Measurements from ENCODE around the gene CDRT4.

Gene CDRT4

DNA sequence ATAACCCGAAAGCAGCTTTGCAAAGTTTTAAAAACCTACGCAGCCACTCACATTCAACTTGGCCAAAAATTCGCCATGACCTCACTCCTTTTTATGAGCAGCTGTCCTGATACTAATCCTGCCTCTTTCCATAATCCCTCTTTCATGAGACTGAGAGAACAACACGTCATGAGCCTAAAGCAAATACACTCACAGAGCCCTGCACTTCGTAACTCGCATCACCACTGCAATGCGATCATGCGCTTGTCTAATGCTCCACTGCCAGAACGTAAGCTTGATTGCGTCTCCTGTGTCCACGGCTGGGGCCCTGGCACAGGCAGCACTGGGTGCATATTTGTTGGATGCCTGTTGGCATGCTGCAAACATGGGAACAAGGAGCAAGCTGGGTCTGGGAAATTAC is 36.2 kb downstream of the CDRT4 start:
- FAIRE-seq = no peak

DNA sequence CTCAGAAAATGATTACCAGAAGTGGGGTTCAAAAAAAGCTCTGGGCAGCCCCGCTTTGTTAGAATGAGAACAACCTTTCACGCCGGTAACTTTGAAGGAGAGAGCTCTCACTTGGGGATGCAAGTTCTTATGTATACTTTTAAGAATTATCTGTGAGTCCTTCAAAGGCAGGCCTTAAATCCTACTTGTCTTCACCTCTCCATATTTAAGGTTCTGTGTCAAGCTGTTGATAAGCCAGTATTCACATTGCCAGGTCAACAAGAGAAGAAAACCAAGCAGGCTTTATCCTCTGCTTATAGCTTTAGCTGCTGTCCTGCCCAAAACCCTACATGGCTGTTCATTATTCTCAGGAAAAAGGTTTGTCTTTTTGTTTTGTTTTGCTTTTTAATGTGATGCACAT is 42.9 kb downstream of the CDRT4 start:
- no peak for FAIRE-seq

DNA sequence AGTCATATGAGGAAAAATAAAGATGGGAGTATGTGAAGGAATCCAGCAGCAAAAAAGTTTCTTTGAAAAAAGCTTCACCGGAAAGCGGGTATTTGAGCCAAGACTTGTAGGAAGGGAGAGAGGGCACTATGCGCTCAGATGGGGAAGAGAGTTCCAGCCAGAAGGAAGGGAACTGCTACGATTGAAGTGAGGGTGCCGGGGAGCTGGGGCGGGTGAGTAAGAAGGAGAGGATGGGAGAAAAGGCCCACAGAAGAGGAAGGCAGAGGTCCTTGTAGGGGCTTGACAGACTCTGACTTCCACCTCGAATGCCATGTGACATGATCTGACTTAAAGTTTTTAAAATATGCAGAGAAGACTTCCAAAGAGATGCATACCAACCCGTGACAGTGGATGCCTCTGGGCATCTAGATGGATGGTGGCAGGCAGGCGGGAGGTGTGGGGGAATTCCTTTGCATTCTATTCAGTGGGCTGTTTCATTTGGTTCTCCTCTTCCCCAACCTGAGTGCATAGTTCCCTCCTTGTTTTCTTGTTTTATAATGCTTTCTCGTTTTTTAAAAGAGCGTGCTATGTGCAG is 44.9 kb downstream of the CDRT4 start:
- FAIRE-seq = no peak

DNA sequence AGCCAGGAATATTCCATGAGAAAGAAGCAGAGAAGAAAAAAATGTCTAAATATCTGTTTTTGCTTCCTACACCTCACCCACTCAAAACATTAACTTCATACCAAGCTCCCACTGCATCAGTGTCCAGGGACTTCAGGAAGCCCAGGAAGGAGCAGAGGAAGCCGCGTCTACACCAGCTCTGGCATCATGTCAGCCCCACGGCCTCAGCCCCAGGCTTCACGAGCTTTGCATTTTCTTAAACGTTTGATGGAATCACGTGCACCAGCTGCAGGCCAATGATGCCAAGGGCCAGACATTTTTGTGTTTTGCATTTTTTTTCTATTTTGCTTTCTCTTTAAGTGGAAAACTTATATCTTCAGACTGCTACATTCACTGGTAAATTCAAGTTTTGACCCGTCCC is 48.6 kb downstream of the CDRT4 start:
- no peak for FAIRE-seq

DNA sequence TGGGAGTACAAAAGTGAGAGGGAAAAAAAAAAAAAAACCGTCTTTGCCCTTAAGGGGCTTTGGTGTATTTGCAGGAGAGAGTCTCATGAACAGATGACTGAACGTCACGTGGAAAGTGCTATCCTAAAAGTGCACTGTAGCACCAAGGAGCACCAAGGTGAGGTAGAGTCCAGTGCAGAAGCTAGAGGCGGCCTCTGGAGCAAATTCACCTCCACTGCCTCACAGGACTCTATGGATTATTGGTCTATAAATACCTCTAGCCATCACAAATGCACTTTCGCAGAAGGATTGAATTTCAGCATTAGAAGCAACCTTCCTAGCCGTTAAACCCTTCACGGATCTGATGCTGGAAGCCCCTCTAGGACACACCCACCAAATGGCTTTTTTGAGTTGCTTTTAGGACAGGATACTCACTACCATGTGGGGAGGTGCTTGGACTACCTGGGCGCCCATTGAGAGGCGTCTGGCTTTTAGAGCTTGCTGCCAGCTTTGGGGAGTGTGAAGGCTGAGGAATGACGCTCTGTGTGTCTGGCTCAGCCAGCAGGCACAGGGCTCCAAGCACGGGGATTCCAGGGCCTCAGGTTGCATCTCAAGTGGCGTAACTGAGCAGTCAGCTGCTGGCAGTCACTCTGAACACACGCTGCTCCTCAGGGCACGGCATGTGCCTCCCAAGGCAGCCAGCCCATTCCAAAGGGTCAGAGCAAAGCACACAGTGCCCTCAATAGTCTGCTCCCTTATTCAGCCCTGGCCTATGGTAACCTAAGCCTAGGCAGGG is 52.7 kb downstream of the CDRT4 start:
- no peak for FAIRE-seq

DNA sequence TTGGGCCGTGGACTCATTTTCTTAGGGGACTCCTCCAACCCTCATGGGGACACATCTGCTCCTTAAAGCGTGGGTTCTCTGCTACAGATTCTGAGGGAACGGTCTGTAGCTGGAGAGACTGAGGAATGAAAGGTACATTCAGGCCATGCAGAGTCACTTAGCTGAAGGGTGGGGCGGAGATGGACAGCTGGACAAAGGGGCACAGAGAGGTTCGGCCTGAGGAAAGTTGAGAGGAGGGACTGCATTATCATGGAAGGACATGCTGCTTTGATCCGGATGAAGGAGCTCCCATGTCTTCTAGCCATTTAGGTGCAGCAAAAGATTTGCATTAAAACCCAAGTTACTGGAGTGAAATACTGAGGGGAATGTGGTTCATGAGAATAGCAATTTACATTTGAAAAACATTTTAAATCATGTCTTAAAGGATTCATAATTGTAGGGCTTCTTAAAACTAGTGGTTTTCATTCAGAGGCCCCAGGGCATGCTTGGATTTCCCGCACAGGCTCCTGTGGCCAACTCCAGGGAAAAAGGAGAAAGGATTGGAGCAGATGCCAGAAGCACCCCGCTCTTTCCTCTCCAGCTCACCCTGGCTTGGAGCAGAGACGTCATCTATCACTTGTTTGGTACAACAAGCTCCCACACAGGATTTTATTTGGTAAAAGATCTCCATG is 54.2 kb downstream of the CDRT4 start:
- FAIRE-seq = no peak

DNA sequence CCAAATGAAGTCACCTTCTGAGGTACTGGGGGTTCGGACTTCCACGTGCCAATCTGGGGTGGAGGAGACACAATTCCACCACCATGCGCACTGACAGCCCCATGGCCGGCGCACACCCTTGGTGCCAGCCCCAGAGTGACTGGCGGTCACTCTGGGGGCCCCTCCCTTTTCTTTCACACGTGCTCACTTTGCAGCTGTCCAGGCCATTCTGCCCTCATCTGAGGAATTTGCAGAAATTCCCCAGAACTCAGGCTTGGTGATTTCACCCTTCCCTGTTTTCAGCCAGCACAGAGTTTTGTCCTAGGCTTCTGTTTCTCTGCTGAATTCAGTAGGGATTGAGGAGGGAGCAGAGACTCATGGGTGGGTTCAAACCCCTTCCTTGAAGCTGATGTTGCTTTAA is 54.8 kb downstream of the CDRT4 start:
- no peak for FAIRE-seq

DNA sequence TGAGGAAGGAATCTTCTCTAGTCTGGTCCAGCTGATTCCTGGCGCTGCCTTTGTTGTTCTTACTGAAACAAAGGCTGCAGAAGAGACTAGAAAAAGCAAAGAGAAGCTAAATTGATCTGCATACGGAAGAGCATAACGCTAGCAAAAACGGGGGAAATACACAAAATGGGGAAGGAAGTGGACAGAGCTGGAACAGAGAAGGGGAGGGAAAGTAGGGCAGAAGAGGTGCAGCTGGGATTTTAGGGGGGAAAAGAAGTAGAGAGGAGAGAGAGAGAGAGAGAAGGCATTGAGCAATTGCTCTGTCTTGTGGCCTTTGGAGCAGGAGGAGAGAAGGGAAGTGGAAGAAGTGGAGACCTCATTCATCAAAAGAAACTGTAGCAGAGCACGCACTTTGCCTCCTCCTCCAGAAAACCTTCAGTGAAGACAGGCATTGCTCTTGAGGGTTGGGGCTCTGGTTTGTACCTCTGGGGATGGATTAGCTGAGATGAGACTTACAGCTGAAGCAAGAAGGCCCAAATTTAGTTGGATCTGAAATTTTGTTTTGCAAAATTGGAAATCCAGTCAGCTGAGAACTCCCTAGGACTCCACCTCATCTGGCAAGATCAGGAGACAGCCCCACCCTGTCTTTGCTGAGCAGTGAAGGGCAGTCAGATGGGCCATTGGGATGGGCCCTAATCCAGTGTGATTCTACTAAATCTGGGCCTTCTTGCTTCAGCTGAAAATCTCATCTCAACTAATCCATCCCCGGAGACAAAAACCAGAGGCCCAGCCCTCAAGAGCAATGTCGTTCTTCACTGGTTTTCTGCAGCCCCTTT is 55.8 kb downstream of the CDRT4 start:
- no peak for FAIRE-seq

DNA sequence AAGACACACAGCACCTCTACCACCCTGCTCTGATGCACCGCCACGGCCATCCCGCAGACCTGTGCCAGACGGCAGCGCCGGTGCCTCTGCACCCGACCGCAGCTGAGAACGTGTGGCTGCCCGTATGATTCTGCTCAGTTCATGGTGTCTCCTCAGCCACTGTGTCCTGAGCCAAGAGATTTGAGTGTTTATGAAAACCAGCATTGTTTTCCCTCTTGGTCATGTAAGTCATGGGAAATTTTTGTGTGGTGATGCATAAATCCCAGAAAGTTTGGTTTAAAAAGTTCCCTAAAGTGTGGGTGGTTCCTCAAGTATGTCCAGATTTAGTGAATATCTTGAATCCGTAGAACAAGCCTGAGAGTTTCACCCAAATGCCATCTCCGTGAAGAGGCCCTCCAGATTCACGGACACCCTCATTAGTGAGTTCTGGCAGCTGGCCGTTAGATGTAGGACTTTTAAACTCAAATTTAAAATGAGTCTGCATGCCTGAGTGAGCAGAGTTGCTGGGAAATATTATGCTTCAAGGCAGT is 57.6 kb downstream of the CDRT4 start:
- FAIRE-seq = no peak

DNA sequence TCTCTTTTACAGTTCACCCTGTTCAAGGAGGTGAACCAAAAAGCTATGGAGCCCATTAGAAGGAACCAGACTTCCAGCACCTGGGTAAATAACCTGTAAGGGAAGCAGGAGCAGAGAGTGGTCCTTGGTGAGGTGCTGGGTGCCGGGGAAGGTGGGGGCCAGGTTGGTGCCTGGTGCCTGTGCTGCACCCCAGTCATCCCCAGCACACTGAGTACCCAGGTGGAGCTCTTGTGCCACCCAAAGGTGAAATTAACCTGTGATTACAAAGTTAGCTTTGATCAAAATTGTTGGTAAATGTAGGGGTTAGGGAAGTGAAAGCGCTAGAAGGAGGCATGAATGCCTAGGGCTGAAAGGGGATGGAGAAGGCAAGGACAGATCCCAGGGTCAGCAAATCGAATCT is 58.6 kb downstream of the CDRT4 start:
- no peak for FAIRE-seq

DNA sequence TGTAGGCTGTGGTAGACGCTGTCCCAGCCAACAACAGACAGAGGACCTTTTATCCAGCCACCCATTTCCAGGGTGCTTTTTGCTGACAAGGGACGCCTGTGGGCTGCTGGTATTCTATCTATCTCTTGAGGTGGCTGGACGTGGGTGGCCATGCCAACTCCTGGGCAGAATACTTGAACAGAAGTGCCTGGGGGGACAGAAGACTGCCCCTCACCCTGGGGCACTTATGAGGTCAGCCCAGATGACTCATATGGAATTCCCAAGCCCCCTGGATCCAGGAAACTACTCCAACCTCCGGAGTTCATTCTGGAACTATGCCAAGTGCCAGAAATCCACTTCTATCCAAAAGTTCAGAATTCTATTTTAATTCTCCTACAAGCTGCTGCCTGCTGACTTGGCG is 61.3 kb downstream of the CDRT4 start:
- FAIRE-seq = no peak

DNA sequence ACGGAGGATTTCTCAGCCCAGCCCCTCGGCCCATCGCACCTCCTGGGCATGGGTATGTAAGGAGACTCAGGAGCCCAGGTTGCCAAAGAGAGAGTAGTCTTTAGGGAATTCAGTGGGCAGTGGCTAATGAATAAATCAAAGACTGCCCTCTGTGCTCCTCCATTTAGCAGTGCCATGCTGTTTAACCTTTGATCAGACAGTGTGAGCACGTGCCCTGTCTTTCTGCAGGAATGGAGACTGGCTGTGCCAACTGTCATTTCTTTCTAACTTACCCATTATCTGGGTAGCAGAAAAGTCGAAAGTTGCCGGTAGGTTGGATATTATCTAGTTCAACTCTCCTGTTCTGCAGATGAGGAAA is 62.4 kb downstream of the CDRT4 start:
- FAIRE-seq = no peak

DNA sequence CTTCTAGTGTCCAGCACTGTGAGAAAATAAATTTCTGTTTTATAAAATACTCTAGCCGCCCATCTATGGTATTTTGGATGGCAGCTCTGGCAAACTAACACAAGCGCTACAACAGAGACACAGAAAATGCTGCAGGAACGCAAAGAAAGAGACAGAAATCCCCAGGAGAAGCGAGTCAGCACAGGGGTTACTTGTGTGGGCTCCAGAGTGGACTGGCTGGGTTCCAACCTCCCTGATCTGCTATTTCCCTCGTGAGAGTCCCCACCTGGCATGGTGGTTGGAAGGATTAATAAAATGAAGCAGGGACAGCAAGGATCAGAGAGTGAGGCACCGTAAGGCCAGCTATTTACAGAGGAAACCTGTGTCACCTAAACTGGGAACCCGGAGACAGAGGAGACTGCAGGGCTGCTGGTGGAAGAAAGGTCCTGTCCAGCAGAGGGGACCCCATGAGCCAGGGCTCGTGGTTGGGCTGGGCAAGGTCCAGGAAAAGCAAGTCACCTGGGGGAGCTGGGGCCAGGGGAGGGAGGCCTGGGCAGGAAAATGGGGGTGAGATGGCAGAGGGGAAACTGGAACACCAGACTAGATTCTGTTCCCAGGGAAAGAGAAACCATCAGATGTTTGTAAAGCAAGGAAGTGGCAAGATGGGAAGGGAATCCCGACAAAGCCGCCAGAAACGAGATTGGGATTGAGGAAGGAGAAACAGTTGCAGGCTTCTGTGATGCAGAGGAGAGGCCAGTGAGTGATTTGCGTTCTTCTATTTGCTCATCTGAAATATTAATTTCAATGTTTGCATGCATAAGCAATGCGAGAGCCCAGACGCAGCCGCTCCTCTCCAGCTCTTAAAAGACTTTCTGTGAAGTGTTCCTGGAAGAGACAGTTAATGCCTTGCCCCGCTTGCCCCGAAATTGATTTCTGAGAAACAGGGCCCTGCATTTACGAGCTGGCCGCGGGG is 63.0 kb downstream of the CDRT4 start:
- FAIRE-seq = no peak

DNA sequence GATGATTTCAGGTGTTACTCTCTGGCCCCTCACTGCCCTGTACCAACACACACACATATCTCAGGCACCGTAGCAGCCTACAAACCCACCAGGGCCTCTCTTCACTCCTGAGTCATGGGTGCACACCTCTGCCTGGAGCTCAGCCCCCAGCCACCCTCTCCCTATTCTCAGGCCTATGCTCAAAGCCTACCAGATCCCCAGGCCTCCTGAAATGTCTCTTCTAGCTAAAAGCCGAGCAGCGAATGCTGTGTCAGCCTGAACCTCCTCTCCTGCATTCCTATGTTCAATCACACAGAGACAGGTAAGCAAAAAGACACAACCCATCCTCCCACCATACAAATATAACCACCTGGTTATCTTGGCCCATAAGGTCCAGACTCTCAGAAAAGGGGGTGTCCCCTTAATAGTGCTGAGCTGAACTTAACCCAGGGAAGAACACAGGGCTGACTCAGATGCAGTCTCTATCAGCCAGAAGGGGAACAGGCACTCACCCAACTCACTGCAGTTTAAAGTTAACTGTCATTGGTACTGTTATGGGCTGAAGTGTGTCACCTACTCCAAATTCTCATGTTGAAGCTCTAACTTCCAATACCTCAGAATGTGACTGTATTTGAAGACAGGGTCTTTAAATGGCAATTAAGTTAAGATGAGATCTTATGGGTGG is 64.0 kb downstream of the CDRT4 start:
- FAIRE-seq = no peak

DNA sequence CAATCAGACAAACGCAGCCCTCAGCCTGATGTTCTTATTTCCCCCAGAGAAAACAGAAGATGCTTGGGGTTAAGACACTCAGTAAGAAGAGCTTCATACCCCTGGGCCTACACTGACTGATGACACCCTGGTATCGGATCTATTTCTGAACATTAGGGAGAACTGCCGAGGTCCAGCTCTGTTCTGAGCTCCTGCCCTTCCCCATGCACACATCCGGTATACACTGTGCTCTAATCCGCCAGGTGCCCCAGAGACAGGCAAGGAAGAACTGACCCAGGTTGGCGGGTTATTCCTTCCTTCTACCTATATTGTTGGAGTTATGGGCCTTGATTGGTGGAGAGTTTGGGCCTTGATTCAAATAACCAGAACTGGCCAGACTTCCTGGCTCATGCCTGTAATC is 68.0 kb downstream of the CDRT4 start:
- no peak for FAIRE-seq

DNA sequence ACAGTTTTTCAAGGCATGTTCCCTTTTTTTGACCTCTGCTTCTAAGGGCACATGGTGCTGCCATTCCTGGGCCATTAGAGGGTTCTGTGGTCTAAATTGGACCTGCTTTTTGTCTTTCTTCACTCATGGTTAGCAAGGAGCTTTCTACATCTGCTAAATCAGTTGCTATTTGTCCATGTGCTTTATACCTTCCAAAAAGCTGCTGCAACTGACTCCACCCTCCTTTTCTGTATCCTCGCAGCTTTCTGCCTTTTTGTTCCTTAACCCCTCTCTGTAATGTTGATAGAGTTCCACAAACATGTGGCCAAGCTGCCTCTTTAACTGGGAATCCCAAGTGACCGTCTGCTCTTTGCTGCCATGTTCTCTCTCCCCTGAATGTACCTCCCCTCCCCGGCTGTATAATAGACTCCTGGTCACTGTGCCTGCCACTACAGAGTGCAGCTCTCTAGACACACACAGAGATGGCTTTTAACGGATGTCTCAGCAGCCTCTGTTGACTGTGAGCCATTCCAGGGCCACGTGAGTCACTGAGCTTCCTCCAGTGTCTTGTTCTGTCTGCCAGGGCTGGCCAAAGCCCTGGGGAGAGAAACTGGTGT is 68.6 kb downstream of the CDRT4 start:
- FAIRE-seq = no peak

DNA sequence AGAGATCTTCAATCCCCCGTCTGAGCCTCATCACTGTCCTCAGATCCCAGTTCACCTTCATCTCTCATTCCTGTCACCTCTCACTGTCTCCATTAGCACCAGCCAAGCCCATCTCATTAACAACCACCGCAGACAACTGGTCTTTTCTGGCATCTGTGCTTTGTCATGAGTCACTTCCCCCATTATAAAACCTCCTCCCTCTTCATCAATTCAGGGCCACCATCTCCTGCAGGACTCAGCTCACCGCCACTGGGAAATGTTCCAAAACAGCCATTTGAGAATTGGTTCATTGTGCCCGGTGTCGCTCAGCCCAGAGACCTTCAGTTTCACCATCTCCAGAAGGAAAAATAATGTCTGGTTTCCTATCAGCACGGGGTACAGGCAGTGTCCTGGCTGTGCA is 69.1 kb downstream of the CDRT4 start:
- FAIRE-seq = no peak

DNA sequence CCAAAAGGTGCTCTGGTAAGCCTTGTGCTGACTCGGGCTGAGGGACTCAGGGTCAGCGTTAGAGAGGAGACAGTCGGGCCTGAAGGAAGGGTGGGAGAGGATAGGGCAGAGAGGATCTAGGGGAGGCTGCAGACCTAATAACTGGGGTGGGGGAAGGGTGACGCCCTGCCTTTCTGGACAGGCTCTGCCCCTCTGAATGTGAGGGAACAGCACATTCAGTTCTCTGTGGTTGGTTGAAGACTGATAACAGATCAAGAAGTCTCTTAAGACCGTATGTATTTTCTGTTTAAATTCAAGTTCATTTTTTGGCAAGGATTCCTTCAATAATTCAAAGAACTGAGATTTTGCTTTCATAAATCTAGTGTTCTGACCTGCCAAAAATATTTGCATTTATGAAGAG is 69.8 kb downstream of the CDRT4 start:
- no peak for FAIRE-seq

DNA sequence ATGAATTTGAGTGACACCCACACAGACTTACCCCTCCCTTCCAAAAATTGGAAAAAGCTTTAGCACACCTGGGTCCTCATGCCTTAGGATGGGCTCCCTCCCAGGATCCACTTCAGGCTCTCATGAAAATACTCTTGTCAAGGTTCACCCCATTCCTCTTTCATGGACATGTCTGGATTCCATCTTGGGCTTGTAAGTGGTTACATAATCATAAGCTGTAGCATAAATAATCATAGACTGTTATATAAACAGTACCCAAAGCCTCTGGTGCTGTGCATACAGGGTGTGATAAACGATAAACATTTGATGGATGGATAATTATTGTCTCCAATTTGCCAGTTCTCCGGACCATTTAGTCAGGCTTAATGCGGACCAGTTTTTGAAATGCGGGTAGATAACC is 72.3 kb downstream of the CDRT4 start:
- no peak for FAIRE-seq

DNA sequence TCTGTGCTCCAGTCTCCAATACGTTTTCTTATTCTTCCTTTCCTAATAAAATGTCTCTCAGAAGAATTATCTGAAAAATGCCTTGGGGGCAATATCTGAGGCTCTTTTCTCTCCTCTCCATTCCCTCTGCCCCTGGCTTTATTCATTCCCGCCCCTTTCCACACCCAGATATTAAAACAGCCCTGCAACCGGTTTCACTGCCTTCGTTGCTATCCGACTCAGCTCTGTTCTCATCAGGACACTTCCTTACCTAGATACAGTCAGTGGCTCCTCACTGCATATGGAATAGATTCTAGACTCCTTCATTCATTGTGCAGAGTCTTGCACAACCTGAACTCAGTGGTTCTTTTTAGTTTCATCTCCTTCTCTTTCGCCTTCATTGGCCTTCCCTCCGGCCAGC is 74.0 kb downstream of the CDRT4 start:
- FAIRE-seq = no peak

DNA sequence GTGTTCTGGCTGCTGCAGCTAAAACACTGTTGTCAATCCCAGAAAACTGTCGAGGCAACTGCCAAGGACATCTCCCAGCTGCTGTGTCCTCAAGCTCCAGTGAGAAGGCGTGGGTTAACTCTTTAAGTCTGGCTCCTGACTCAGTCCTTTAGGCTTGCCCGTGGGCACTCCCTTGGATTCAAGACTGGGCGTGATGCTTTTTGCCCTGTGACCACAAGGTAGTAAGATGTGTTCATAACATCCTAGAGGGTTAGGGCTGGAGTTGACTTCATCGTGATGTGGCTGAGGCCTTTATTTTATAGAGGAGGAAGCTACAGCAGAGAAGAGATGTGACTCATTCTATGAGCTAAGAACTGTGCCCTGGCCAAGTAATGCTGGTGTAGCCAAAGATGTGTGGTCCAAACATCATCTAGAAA is 75.1 kb downstream of the CDRT4 start:
- FAIRE-seq = no peak
